Osteocyte (in vitro differentiated cells): Measurements from ENCODE around the gene GRIK2. TPM values are rescaled to one million over a fixed set of nuclear protein-coding genes. Genes with fewer than 3 reads are reported as not detected.

ENCODE experiments used
- DNase-seq: peaks from one replicate; pipeline ENCODE4 v3.0.0; 2021; ENCODE audit warnings: mixed read lengths; ENCODE audit not compliant: unreplicated experiment; ENCODE audit errors: extremely low spot score
- H3K27ac Mint-ChIP-seq: one replicate; pipeline ENCODE4 v1.8.0; 2021; ENCODE audit warnings: mild to moderate bottlenecking, mixed read lengths; ENCODE audit not compliant: unreplicated experiment
- H3K27me3 Mint-ChIP-seq: one replicate; pipeline ENCODE4 v1.8.0; 2021; ENCODE audit warnings: mixed read lengths; ENCODE audit not compliant: unreplicated experiment
- H3K36me3 Mint-ChIP-seq: one replicate; pipeline ENCODE4 v1.8.0; 2021; ENCODE audit warnings: mixed read lengths; ENCODE audit not compliant: unreplicated experiment
- H3K4me1 Mint-ChIP-seq: one replicate; pipeline ENCODE4 v1.8.0; 2021; ENCODE audit warnings: mixed read lengths; ENCODE audit not compliant: unreplicated experiment
- H3K4me3 Mint-ChIP-seq: one replicate; pipeline ENCODE4 v1.8.0; 2021; ENCODE audit warnings: mild to moderate bottlenecking, moderate library complexity, mixed read lengths; ENCODE audit not compliant: unreplicated experiment
- H3K9me3 Mint-ChIP-seq: one replicate; pipeline ENCODE4 v1.8.0; 2021; ENCODE audit warnings: mixed read lengths; ENCODE audit not compliant: unreplicated experiment
- CTCF ChIP-seq: fragments of 200-600 bp; sonication (generic); IDR thresholded peaks from 2 replicates; pipeline ENCODE4 v1.5.0; 2021; ENCODE audit warnings: antibody characterized with exemption, mild to moderate bottlenecking, moderate library complexity
- total RNA-seq: library from RNA; stranded (reverse); gene quantifications from 2 replicates; pipeline ENCODE4 v1.2.1, GENCODE V29; 2021

The GRIK2 gene
- total RNA-seq, 1 donor from 2014 or later = 7.1 TPM

GRCh38 chr6:101803136-101803535 lies 409.6 kb downstream of the GRIK2 start:
- Mint-ChIP-seq H3K4me1 (peaks cover 14% of the 10 kb centered on the region), H3K9me3 (no peaks in the 10 kb centered on the region), H3K27ac (no peak overlapping the region), H3K4me3 (no peak overlapping the region), H3K36me3 (no peaks in the 10 kb centered on the region), H3K27me3 (no peaks in the 10 kb centered on the region)
- no peak for TF ChIP-seq CTCF
- no peak for DNase-seq

GRCh38 chr6:101806241-101806640 lies 412.7 kb downstream of the GRIK2 start:
- Mint-ChIP-seq H3K9me3 (no peaks in the 10 kb centered on the region), H3K4me1 (peaks cover 13% of the 10 kb centered on the region), H3K36me3 (no peaks in the 10 kb centered on the region), H3K27ac (peak overlapping the region; percentile 2), H3K4me3 (no peak overlapping the region), H3K27me3 (no peaks in the 10 kb centered on the region)
- no peak for DNase-seq
- TF ChIP-seq CTCF = no peak

- no peak for TF ChIP-seq CTCF
- Mint-ChIP-seq H3K36me3 (no peaks in the 10 kb centered on the region), H3K4me1 (peaks cover 10% of the 10 kb centered on the region), H3K27me3 (no peaks in the 10 kb centered on the region), H3K27ac (no peak overlapping the region), H3K4me3 (no peak overlapping the region), H3K9me3 (no peaks in the 10 kb centered on the region)
- no peak for DNase-seq
Measured at GRCh38 chr6:101811108-101811507, 417.6 kb downstream of the GRIK2 start.

- Mint-ChIP-seq H3K27ac (no peak overlapping the region), H3K4me3 (no peak overlapping the region), H3K36me3 (no peaks in the 10 kb centered on the region), H3K9me3 (no peaks in the 10 kb centered on the region), H3K27me3 (no peaks in the 10 kb centered on the region), H3K4me1 (no peaks in the 10 kb centered on the region)
- no peak for DNase-seq
- no peak for TF ChIP-seq CTCF
Measured at GRCh38 chr6:101816716-101817115, 423.2 kb downstream of the GRIK2 start.

GRCh38 chr6:101818051-101818450 lies 424.5 kb downstream of the GRIK2 start:
- Mint-ChIP-seq H3K4me3 (no peak overlapping the region), H3K27ac (no peak overlapping the region), H3K36me3 (no peaks in the 10 kb centered on the region), H3K9me3 (no peaks in the 10 kb centered on the region), H3K4me1 (no peaks in the 10 kb centered on the region), H3K27me3 (no peaks in the 10 kb centered on the region)
- no peak for TF ChIP-seq CTCF
- DNase-seq = no peak
